Right lobe of liver (tissue), 6 donors: ENCODE measurements around the gene VAV2. TPM values are rescaled to one million over a fixed set of nuclear protein-coding genes. Genes with fewer than 3 reads are reported as not detected.
"Not testable (repeated sequence)": the region's sequence is repeated elsewhere in the genome, so short reads cannot be mapped to it uniquely, and the experiment has no call there.

Source experiments
- ATAC-seq, 4 donors: fragments of 200-7000 bp; cut with Tn5 transposase; one replicate each; pipeline ENCODE4 v1.9.1; 2020; ENCODE audit warnings: mild to moderate bottlenecking in 4 of 4, moderate library complexity in 4 of 4
- DNase-seq, 3 donors: peaks; one replicate each; pipeline ENCODE4 v3.0.0-alpha.2; 2020
- H3K27ac ChIP-seq, 3 donors: fragments of 200-600 bp; one replicate each; pipeline ENCODE4 v1.8.0; 2022
- H3K27me3 ChIP-seq, 2 donors: fragments of 200-600 bp; one replicate each; pipeline ENCODE4 v1.8.0; 2022
- H3K36me3 ChIP-seq, 4 donors: fragments of 200-600 bp; sonication (generic) in 1 of 4; one replicate each; pipeline versions ENCODE4 v1.5.1 to v1.8.0; 2017 to 2022; ENCODE audit warnings: control low read depth in 1 of 4
- H3K4me1 ChIP-seq, 4 donors: fragments of 200-600 bp; sonication (generic) in 1 of 4; one replicate each; pipeline versions ENCODE4 v1.5.1 to v1.8.0; 2017 to 2022; ENCODE audit warnings: control low read depth in 1 of 4
- H3K4me3 ChIP-seq, 3 donors: fragments of 200-600 bp; one replicate each; pipeline ENCODE4 v1.8.0; 2022
- H3K9me3 ChIP-seq, 4 donors: fragments of 200-600 bp; sonication (generic) in 1 of 4; one replicate each; pipeline versions ENCODE4 v1.5.1 to v1.8.0; 2017 to 2022; ENCODE audit warnings: control low read depth in 1 of 4
- CTCF ChIP-seq, 4 donors: fragments of 200-600 bp in 3 of 4; fragments of 450-650 bp in 1 of 4; IDR thresholded peaks; one replicate each; pipeline versions ENCODE4 v1.5.1 to v1.8.0; 2016 to 2022; ENCODE audit warnings: antibody characterized with exemption in 4 of 4, mild to moderate bottlenecking in 2 of 4
- POLR2A ChIP-seq: fragments of 450-650 bp; IDR thresholded peaks from one replicate; pipeline ENCODE4 v1.6.1; 2017; ENCODE audit warnings: antibody characterized with exemption, mild to moderate bottlenecking
- WGBS: methylation state at CpG from one replicate; pipeline ENCODE4 v1.1.6; 2018; ENCODE audit warnings: low coverage, low lambda C conversion rate; ENCODE audit not compliant: insufficient coverage; ENCODE audit errors: missing lambda C conversion rate; 5-methylcytosine and 5-hydroxymethylcytosine counted together
- intact Hi-C, 2 donors: fragments of 100-400 bp; cut with DNase I; formaldehyde crosslinking; loops; one replicate each; pipeline versions ENCODE4 v1.11.2 to v1.14.1; 2022
- total RNA-seq, 6 experiments: library from RNA; depleted of rRNA in 2 of 6; stranded (reverse); fragments of >200 nt in 2 of 6; fragmentation: NEBNext Ultra II Directional in 3 of 6; extraction: Animal tissue kit (Norgen Biotek cat#: 25700) in 3 of 6; gene quantifications; one replicate each; pipeline versions ENCODE4 v1.1.0 to v1.2.4, GENCODE V29; 2016 to 2023
- donor health status: DM: no; HTN: yes; CAD: no.
- donor health status: DM: no; HTN: no; CAD: no.
- donor health status: DM: no; HTN: no; CAD: no.
- donor health status: DM: no; HTN: yes; CAD: no.
- donor health status: DM: no; HTN: yes; CAD: no.

VAV2 gene
- total RNA-seq, 6 experiments from 2014 or later, result 30.1 to 44.3 (median 34.9) TPM

GRCh38 chr9:133960568-133961129 is 31.5 kb downstream of the VAV2 start:
- H3K9me3 ChIP-seq, result no peaks in the 10 kb centered on the region
- no peak for TF ChIP-seq POLR2A
- TF ChIP-seq CTCF (IDR thresholded peaks at IDR 0.05), result peak in 1 of 4 donors; percentile 27
- ATAC-seq (peak; percentile 59 to 82 (median 72)), DNase-seq (peak in 2 of 3 donors; percentile 50 to 54)
- H3K27me3 ChIP-seq, result no peaks in the 10 kb centered on the region
- H3K4me1 ChIP-seq, result peaks cover 0 to 18% (median 7%) of the 10 kb centered on the region in 4 donors
- H3K27ac ChIP-seq, result no peak overlapping the region
- no CpG with 5 or more reads among the region's 21 CpGs for WGBS
- H3K4me3 ChIP-seq, result no peak overlapping the region
- H3K36me3 ChIP-seq, result no peaks in the 10 kb centered on the region
- intact Hi-C loops, result no loop called here

GRCh38 chr9:133959966-133960567 is 32.1 kb downstream of the VAV2 start:
- no peaks in the 10 kb centered on the region for H3K36me3 ChIP-seq
- ATAC-seq, result peak in 1 of 4 donors; percentile 3
- no CpG with 5 or more reads among the region's 19 CpGs for WGBS
- DNase-seq, result peak in 2 of 3 donors; percentile 14 to 48
- H3K4me1 ChIP-seq, result peaks cover 0 to 18% (median 7%) of the 10 kb centered on the region in 4 donors
- H3K4me3 ChIP-seq, result no peak overlapping the region
- TF ChIP-seq CTCF (IDR thresholded peaks at IDR 0.05), result no peak
- TF ChIP-seq POLR2A, result no peak
- H3K27me3 ChIP-seq, result no peaks in the 10 kb centered on the region
- H3K27ac ChIP-seq, result no peak overlapping the region
- intact Hi-C loops, result no loop called here
- no peaks in the 10 kb centered on the region for H3K9me3 ChIP-seq

GRCh38 chr9:133959171-133959570 is 33.0 kb downstream of the VAV2 start:
- ATAC-seq (no peak), DNase-seq (peak in 2 of 3 donors; percentile 18 to 38)
- Histone ChIP-seq H3K36me3 (no peaks in the 10 kb centered on the region), H3K27me3 (no peaks in the 10 kb centered on the region), H3K4me1 (peaks cover 0 to 18% (median 7%) of the 10 kb centered on the region in 4 donors), H3K9me3 (no peaks in the 10 kb centered on the region), H3K4me3 (no peak overlapping the region), H3K27ac (no peak overlapping the region)
- intact Hi-C loops, result no loop called here
- WGBS, result no CpG with 5 or more reads among the region's 9 CpGs
- TF ChIP-seq CTCF (IDR thresholded peaks at IDR 0.05) (no peak), POLR2A (no peak)

- Histone ChIP-seq H3K27ac (no peak overlapping the region), H3K9me3 (no peaks in the 10 kb centered on the region), H3K36me3 (no peaks in the 10 kb centered on the region), H3K27me3 (no peaks in the 10 kb centered on the region), H3K4me3 (no peak overlapping the region), H3K4me1 (peaks cover 0 to 18% (median 7%) of the 10 kb centered on the region in 4 donors)
- intact Hi-C loops, result no loop called here
- WGBS, result no CpG with 5 or more reads among the region's 6 CpGs
- ATAC-seq, result no peak
- DNase-seq, result peak in 2 of 3 donors; percentile 12 to 35
- TF ChIP-seq CTCF (IDR thresholded peaks at IDR 0.05), result no peak
- TF ChIP-seq POLR2A, result no peak
Measured at GRCh38 chr9:133958756-133959155, 33.4 kb downstream of the VAV2 start.

GRCh38 chr9:133957772-133958171 is 34.4 kb downstream of the VAV2 start:
- H3K27ac ChIP-seq, H3K36me3 ChIP-seq, intact Hi-C loops, H3K9me3 ChIP-seq, DNase-seq, H3K4me3 ChIP-seq, ATAC-seq, H3K27me3 ChIP-seq: not testable (repeated sequence)
- WGBS, result 80% methylated on average over 3 of the region's 7 CpGs
- peaks cover 0 to 18% (median 7%) of the 10 kb centered on the region in 4 donors for H3K4me1 ChIP-seq
